Lung (tissue), 12 donors: Measurements from ENCODE around the gene SLC5A6. TPM values are rescaled to one million over a fixed set of nuclear protein-coding genes. Genes with fewer than 3 reads are reported as not detected.

Experiments
- ATAC-seq: fragments of 200-7000 bp; cut with Tn5 transposase; one replicate; pipeline ENCODE4 v1.9.1; 2020; ENCODE audit warnings: moderate number of reproducible peaks; ENCODE audit not compliant: insufficient read depth, low FRiP score
- DNase-seq, 3 donors: peaks; one replicate each; pipeline ENCODE4 v3.0.0-alpha.2; 2013 to 2017
- H3K27ac ChIP-seq, 2 donors: one replicate each; pipeline ENCODE4 v1.5.1; 2013; ENCODE audit warnings: mild to moderate bottlenecking in 2 of 2, moderate library complexity in 2 of 2, control low read depth in 1 of 2, inconsistent platforms in 1 of 2, low read depth in 1 of 2, low read length in 1 of 2
- H3K27me3 ChIP-seq, 3 donors: one replicate each; pipeline ENCODE4 v1.5.1; 2013; ENCODE audit warnings: low read length in 2 of 3; ENCODE audit not compliant: control insufficient read depth in 3 of 3, insufficient read depth in 3 of 3
- H3K36me3 ChIP-seq, 4 donors: one replicate each; pipeline ENCODE4 v1.5.1; 2013; ENCODE audit warnings: low read length in 4 of 4, mild to moderate bottlenecking in 1 of 4, moderate library complexity in 1 of 4; ENCODE audit not compliant: control insufficient read depth in 4 of 4, insufficient read depth in 4 of 4
- H3K4me1 ChIP-seq, 5 donors: one replicate each; pipeline ENCODE4 v1.5.1; 2013; ENCODE audit warnings: low read length in 5 of 5, mild to moderate bottlenecking in 2 of 5, moderate library complexity in 1 of 5; ENCODE audit not compliant: control insufficient read depth in 5 of 5, insufficient read depth in 5 of 5
- H3K4me3 ChIP-seq: one replicate; pipeline ENCODE4 v1.5.1; 2013; ENCODE audit warnings: mild to moderate bottlenecking, control low read depth, moderate library complexity
- H3K9ac ChIP-seq, 2 donors: one replicate each; pipeline ENCODE4 v1.5.1; 2013; ENCODE audit warnings: low read length in 2 of 2, control low read depth in 1 of 2; ENCODE audit not compliant: insufficient read depth in 1 of 2
- H3K9me3 ChIP-seq, 4 donors: one replicate each; pipeline ENCODE4 v1.5.1; 2013; ENCODE audit warnings: low read length in 3 of 4, mild to moderate bottlenecking in 1 of 4, moderate library complexity in 1 of 4; ENCODE audit not compliant: control insufficient read depth in 4 of 4, insufficient read depth in 3 of 4
- CTCF ChIP-seq: IDR thresholded peaks from 2 replicates; pipeline ENCODE4 v1.5.1; 2012; ENCODE audit warnings: mild to moderate bottlenecking; ENCODE audit errors: control extremely low read depth, extremely low read depth
- WGBS, 2 donors: extraction: QIAGEN DNeasy Blood & Tissue Kit; methylation state at CpG; one replicate each; pipeline ENCODE4 v1.1.7; 2013; 5-methylcytosine and 5-hydroxymethylcytosine counted together
- polyA plus RNA-seq, 2 donors: library from polyadenylated mRNA; stranded (reverse); fragments of 200-250 nt; gene quantifications; one replicate each; pipeline ENCODE4 v1.2.1, GENCODE V29; 2013
- total RNA-seq, 2 donors: library from RNA; depleted of rRNA in 1 of 2; stranded (reverse); fragments of >200 nt in 1 of 2; gene quantifications; one replicate each; pipeline ENCODE4 v1.2.1, GENCODE V29; 2014 to 2021
- donor health status: control.
- donor health status: control.
- donor health status: Bipolar disorder and iron deficiency.
- donor health status: healthy.
- donor health status: DM: yes; HTN: yes; CAD: no.

Gene SLC5A6
- total and polyA plus RNA-seq, 4 donors = 12.1 to 33.1 (median 23.9) TPM

GRCh38 chr2:27221166-27221565 is 9.1 kb upstream of the SLC5A6 start:
- H3K36me3 ChIP-seq = peaks cover 9 to 38% (median 32%) of the 10 kb centered on the region in 4 donors

GRCh38 chr2:27220091-27220490 is 8.0 kb upstream of the SLC5A6 start:
- Histone ChIP-seq H3K4me1 (peaks cover 0 to 11% (median 3%) of the 10 kb centered on the region in 5 donors), H3K9me3 (no peaks in the 10 kb centered on the region), H3K4me3 (no peak overlapping the region), H3K27ac (no peak overlapping the region), H3K9ac (no peak overlapping the region), H3K27me3 (no peaks in the 10 kb centered on the region), H3K36me3 (peaks cover 8 to 36% (median 25%) of the 10 kb centered on the region in 4 donors)
- no peak for TF ChIP-seq CTCF
- ATAC-seq = no peak
- no peak for DNase-seq
- WGBS, 2 donors = 96 to 97% methylated on average over 7 of the region's 7 CpGs

More at GRCh38 chr2:27221166-27221565, 9.1 kb upstream of the SLC5A6 start:
- no peak overlapping the region for H3K4me3 ChIP-seq
- TF ChIP-seq CTCF = no peak
- WGBS, 2 donors = 95 to 100% methylated on average over 3 of the region's 3 CpGs
- H3K9ac ChIP-seq = no peak overlapping the region
- H3K27me3 ChIP-seq = no peaks in the 10 kb centered on the region
- no peak for DNase-seq
- no peaks in the 10 kb centered on the region for H3K9me3 ChIP-seq
- H3K4me1 ChIP-seq = peaks cover 0 to 11% (median 3%) of the 10 kb centered on the region in 5 donors
- no peak for ATAC-seq
- no peak overlapping the region for H3K27ac ChIP-seq

GRCh38 chr2:27219091-27219490 is 7.0 kb upstream of the SLC5A6 start:
- no peaks in the 10 kb centered on the region for H3K9me3 ChIP-seq
- H3K27ac ChIP-seq = no peak overlapping the region
- H3K4me3 ChIP-seq = no peak overlapping the region
- DNase-seq (no peak), ATAC-seq (no peak)
- H3K27me3 ChIP-seq = no peaks in the 10 kb centered on the region
- peaks cover 8 to 32% (median 17%) of the 10 kb centered on the region in 4 donors for H3K36me3 ChIP-seq
- peaks cover 0 to 11% (median 3%) of the 10 kb centered on the region in 5 donors for H3K4me1 ChIP-seq
- TF ChIP-seq CTCF = no peak
- WGBS, 2 donors = 84 to 93% methylated on average over 2 of the region's 2 CpGs
- H3K9ac ChIP-seq = no peak overlapping the region

GRCh38 chr2:27218614-27219013 is 6.5 kb upstream of the SLC5A6 start:
- H3K4me3 ChIP-seq = no peak overlapping the region
- no peaks in the 10 kb centered on the region for H3K9me3 ChIP-seq
- TF ChIP-seq CTCF = no peak
- DNase-seq = no peak
- no peak overlapping the region for H3K27ac ChIP-seq
- peaks cover 0 to 12% (median 3%) of the 10 kb centered on the region in 5 donors for H3K4me1 ChIP-seq
- no peak overlapping the region for H3K9ac ChIP-seq
- H3K36me3 ChIP-seq = peaks cover 3 to 32% (median 16%) of the 10 kb centered on the region in 4 donors
- H3K27me3 ChIP-seq = no peaks in the 10 kb centered on the region
- 92 to 95% methylated on average over 4 of the region's 4 CpGs for WGBS, 2 donors
- no peak for ATAC-seq
